Left colon (tissue), 2 donors: ENCODE results near the gene TPI1. TPM values are rescaled to one million over a fixed set of nuclear protein-coding genes. Genes with fewer than 3 reads are reported as not detected.
"Not testable (repeated sequence)": the region's sequence is repeated elsewhere in the genome, so short reads cannot be mapped to it uniquely, and the experiment has no call there.

Experiments
- ATAC-seq: fragments of 200-7000 bp; cut with Tn5 transposase; one replicate; pipeline ENCODE4 v1.9.1; 2020; ENCODE audit warnings: mild to moderate bottlenecking, moderate library complexity
- DNase-seq, 2 donors: peaks; one replicate each; pipeline ENCODE4 v3.0.0-alpha.2; 2020
- intact Hi-C, 2 donors: fragments of 100-400 bp; cut with DNase I in 1 of 2; cut with micrococcal nuclease in 1 of 2; formaldehyde crosslinking; loops; one replicate each; pipeline versions ENCODE4 v1.11.2 to v1.14.0; 2022; cut with DNase I, micrococcal nuclease
- total RNA-seq, 2 donors: library from RNA; stranded (reverse); fragmentation: NEBNext Ultra II Directional; extraction: Animal tissue kit (Norgen Biotek cat#: 25700); gene quantifications; one replicate each; pipeline ENCODE4 v1.2.1, GENCODE V29; 2021
- donor health status: DM: no; HTN: no; CAD: no.
- donor health status: DM: yes; HTN: yes; CAD: no.

Gene TPI1
- total RNA-seq, 2 donors from 2014 or later: 702 to 720 TPM

- DNase-seq (no peak), ATAC-seq (no peak)
- intact Hi-C loops: no loop called here
Measured at GRCh38 chr12:6860116-6860515, 7.2 kb upstream of the TPI1 start.

GRCh38 chr12:6860942-6861341 lies 6.4 kb upstream of the TPI1 start:
- DNase-seq: no peak
- intact Hi-C loops: no loop called here
- no peak for ATAC-seq

- ATAC-seq: no peak
- intact Hi-C loops: no loop called here
- no peak for DNase-seq
Measured at GRCh38 chr12:6861391-6861790, 5.9 kb upstream of the TPI1 start.

GRCh38 chr12:6863033-6863432 lies 4.3 kb upstream of the TPI1 start:
- DNase-seq: no peak
- intact Hi-C loops: no loop called here
- no peak for ATAC-seq

GRCh38 chr12:6863586-6864321 lies 3.6 kb upstream of the TPI1 start:
- ATAC-seq (no peak), DNase-seq (no peak)
- intact Hi-C loops: no loop called here

GRCh38 chr12:6865307-6865706 lies 2.0 kb upstream of the TPI1 start:
- ATAC-seq, DNase-seq, intact Hi-C loops: not testable (repeated sequence)

- intact Hi-C loops: no loop called here
- no peak for ATAC-seq
- DNase-seq: peak in 1 of 2 donors; percentile 29
Measured at GRCh38 chr12:6866163-6866919, 990 bp upstream of the TPI1 start.

GRCh38 chr12:6866920-6867412 lies 365 bp upstream of the TPI1 start:
- peak; percentile 10 for ATAC-seq
- intact Hi-C loops: no loop called here
- DNase-seq: no peak

GRCh38 chr12:6868211-6869048 lies 1.1 kb downstream of the TPI1 start:
- ATAC-seq (no peak), DNase-seq (no peak)
- intact Hi-C loops: no loop called here

- DNase-seq (peak; percentile 71 to 87), ATAC-seq (peak; percentile 10)
- intact Hi-C loops: loop anchor here in 1 of 2 donors (5.0 kb wide), 1 partner anchor 98 kb away; no protein-coding TSS in a partner anchor
Measured at GRCh38 chr12:6869049-6870021, 2.0 kb downstream of the TPI1 start.

- ATAC-seq, DNase-seq: not testable (repeated sequence)
- intact Hi-C loops: loop anchor here in 1 of 2 donors (5.0 kb wide), 1 partner anchor 97 kb away; no protein-coding TSS in a partner anchor
Measured at GRCh38 chr12:6870304-6870703, 3.0 kb downstream of the TPI1 start.

- DNase-seq: peak; percentile 76 to 90
- intact Hi-C loops: loop anchor here in 1 of 2 donors (5.0 kb wide), 1 partner anchor 96 kb away; no protein-coding TSS in a partner anchor
- ATAC-seq: peak; percentile 56
Measured at GRCh38 chr12:6871052-6871957, 4.0 kb downstream of the TPI1 start.

GRCh38 chr12:6872073-6873048 lies 5.0 kb downstream of the TPI1 start:
- intact Hi-C loops: loop anchor here in 1 of 2 donors (5.0 kb wide), 1 partner anchor 95 kb away; no protein-coding TSS in a partner anchor
- DNase-seq: peak; percentile 78 to 91
- peak; percentile 64 for ATAC-seq

- ATAC-seq: peak; percentile 79
Measured at GRCh38 chr12:6873094-6874014, 6.0 kb downstream of the TPI1 start, which contains the start of gene SPSB2. Gene SPSB2, minus strand, starts transcription at chr12:6873303. Its CDS starts 402 bp downstream, at chr12:6872901.

More at GRCh38 chr12:6873094-6874014, 6.0 kb downstream of the TPI1 start, which contains the start of gene SPSB2:
- DNase-seq: peak; percentile 98 to 100
- intact Hi-C loops: loop anchor here in 1 of 2 donors (5.0 kb wide), 1 partner anchor 94 kb away; no protein-coding TSS in a partner anchor
